ENCODE measurements around the gene NUDT19.

GRCh38 chr19:32674153-32674930, 17.3 kb upstream of the NUDT19 start:
- TF ChIP-seq CTCF (IDR thresholded peaks at IDR 0.05) (no peak), POLR2A (IDR thresholded peaks at IDR 0.05) (no peak), EP300 (IDR thresholded peaks at IDR 0.05) (no peak)
